NCI-H226 (cell line): Measurements from ENCODE around the gene SCOC.
"Not testable (repeated sequence)": the region's sequence is repeated elsewhere in the genome, so short reads cannot be mapped to it uniquely, and the experiment has no call there.

ENCODE experiments used
- DNase-seq: peaks from one replicate; pipeline ENCODE4 v3.0.0-alpha.2; 2015

SCOC gene

GRCh38 chr4:140363051-140363450 is 10.4 kb upstream of the SCOC start:
- no peak for DNase-seq

GRCh38 chr4:140363558-140363957 is 9.9 kb upstream of the SCOC start:
- DNase-seq: no peak

DNA sequence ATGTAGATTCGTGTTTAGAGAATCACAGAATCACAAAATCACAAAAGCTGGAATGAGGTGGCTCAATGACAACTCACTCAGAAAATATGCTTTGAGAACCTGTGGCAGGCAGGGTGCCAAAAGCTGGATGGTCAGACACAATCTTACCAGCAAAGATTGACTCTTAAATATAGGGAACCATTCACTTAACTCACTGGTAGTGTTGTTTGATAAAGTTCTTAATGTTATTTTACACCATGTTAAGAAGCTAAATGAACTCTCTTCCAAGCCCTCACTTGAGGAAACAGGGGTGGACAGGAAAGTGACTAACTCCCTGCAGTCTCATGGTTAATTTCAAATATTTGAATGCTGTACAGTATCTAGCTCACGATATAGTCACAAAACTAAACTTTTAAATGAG is 5.7 kb upstream of the SCOC start:
- DNase-seq: no peak

GRCh38 chr4:140368686-140369085 is 4.8 kb upstream of the SCOC start:
- DNase-seq: no peak

GRCh38 chr4:140372751-140373327 is 607 bp upstream of the SCOC start:
- DNase-seq: no peak

GRCh38 chr4:140374130-140374477 is 658 bp downstream of the SCOC start:
- no peak for DNase-seq

DNA sequence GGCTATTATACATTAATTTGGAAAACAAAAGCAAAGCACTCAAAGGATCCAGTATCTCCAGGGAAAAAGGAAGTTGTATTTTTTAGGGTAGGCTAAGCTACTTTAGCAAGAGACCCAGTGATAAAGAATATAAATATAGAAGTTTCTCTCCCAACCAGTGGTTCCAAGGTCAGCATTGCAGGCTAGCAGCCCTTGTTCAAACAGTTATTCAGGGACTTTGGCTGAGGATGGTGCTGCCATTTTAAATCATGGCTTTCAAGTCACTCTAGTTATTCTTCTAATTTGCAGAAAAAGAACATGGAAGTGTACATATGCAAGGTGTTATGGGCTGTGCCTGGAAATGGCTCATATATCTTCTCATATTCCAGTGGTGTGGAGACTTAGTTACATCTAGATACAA is 9.3 kb downstream of the SCOC start:
- DNase-seq: no peak

- no peak for DNase-seq
Measured at GRCh38 chr4:140388015-140388414, 14.6 kb downstream of the SCOC start.

GRCh38 chr4:140395668-140396067 is 22.2 kb downstream of the SCOC start:
- DNase-seq: no peak

GRCh38 chr4:140400111-140400510 is 26.7 kb downstream of the SCOC start:
- no peak for DNase-seq

DNA sequence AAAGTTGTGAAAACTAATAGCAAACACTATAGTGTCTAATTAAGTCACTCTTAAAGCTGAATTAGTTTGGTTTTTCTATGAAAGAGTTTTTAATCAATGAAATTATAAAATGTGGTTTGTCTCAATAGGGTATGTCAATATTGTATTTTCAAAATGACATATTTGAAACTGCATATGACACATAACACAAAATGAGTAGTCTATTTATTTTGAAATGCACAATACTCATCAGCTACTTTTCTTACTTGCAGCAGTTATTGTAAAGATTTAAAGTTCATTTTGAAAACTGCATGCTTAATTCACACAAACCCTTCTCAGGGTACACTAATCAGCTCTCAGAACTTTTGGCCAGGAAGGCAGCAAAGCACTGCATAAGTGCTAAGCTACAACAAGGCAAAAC is 32.8 kb downstream of the SCOC start:
- no peak for DNase-seq

- DNase-seq: no peak
Measured at GRCh38 chr4:140408974-140409373, 35.5 kb downstream of the SCOC start.

DNA sequence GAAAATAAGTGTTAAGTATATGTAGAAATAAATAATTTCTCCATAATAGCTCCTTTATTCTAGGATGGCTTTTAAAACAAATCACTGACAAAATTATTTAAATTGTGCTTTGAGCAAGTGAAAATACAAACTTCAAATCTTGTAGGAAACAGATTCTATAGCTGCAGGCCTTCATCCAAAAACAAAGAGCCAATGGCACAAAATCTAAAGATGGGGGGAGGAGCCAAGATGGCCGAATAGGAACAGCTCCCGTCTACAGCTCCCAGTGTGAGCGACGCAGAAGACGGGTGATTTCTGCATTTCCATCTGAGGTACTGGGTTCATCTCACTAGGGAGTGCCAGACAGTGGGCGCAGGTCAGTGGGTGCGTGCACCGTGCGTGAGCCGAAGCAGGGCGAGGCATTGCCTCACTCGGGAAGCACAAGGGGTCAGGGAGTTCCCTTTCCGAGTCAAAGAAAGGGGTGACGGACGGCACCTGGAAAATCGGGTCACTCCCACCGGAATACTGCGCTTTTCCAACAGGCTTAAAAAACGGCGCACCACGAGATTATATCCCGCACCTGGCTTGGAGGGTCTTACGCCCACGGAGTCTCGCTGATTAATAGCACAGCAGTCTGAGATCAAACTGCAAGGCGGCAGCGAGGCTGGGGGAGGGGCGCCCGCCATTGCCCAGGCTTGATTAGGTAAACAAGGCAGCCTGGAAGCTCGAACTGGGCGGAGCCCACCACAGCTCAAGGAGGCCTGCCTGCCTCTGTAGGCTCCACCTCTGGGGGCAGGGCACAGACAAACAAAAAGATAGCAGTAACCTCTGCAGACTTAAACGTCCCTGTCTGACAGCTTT is 39.9 kb downstream of the SCOC start:
- not testable (repeated sequence) for DNase-seq

DNA sequence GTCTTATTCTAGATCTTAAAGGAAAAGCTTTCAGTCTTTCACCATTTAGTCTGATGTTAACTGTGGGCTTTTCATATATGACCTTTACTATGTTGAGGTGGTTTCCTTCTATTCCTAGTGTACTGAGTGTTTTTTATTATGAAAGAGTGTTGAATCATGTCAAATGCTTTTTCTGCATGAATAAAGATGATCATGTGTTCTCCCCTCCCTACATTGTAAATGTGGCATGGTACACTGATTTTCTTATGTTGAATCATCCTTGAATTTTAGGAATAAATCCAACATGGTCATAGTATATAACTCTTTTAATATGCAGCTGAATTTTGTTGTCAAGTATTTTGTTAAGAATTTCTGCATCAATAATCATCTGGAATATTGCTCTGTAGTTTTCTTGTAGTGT is 49.7 kb downstream of the SCOC start:
- DNase-seq: no peak

DNA sequence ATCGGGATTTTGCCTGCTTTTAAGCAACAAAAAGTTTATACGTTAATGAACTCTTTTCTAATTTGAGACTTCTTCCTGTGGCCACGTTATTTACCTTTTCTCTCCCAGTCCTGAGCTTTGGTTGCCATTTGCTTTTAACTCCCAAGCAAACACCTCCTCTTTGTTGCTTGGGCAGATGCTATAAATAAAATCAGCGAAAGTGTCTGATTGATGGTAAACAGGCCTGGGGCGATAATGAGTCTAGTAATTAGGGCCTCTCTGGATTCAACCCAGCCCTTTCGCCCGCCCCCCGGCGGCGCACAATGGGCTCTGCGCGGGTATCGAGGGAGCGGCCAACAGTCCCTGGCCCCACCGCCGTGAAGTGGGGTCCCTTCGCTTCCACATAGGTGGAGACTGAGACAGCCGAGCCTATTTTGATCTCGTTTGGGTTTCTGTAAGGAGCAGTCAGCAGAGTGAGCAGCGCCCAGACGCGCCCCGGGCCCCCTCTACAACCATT is 53.2 kb downstream of the SCOC start:
- DNase-seq: no peak

DNA sequence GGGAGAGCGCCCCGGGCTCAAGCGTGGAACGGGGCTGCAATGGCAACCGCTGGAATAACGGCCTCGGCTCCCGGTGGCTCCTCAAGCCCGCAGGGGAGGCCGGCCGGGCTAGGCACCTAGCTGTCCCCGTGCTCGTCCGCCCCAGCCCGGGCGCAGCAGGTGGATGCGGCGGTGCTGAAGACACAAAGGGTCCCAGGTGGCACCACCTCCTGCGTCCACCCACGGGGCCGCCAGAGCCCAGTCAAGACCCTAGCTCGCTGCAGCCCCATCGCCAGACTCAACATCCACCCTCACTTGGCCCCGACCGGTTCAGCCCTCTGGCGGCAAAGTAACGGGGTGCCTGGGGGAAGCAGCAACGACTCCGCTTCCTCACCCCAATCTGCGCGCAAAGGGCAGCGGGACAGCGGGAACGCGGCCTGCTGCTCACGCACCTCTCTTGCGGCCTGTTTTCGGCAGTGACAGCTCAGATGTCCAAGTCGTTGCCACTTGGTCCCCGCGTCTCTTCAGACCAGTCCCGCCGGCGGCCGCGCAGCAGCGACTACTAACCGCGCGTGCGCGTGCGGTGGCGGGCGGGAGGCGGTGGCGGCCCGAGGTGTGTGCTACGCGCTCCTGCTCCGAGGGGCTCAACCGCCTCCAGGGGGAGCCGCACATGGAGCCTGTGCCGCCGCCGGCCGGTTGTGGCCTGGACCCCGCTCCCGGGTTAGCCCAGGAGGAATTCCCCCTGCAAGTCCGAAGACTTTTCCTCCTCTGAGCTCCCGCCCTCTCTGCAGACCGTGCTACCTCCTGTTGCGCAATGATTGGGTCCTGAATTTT is 53.9 kb downstream of the SCOC start, which contains the start of gene CLGN:
Gene CLGN (minus strand): TSS at position 543 of the 813 bp plus-strand sequence. CDS start 14,570 bp downstream, outside the sequence.
- DNase-seq: peak; percentile 2

- DNase-seq: peak; percentile 2
Measured at GRCh38 chr4:140427919-140428471, 54.5 kb downstream of the SCOC start.
